Osteocyte (in vitro differentiated cells): ENCODE results near the gene LRIG1. TPM values are rescaled to one million over a fixed set of nuclear protein-coding genes. Genes with fewer than 3 reads are reported as not detected.

Source experiments
- DNase-seq: peaks from one replicate; pipeline ENCODE4 v3.0.0; 2021; ENCODE audit warnings: mixed read lengths; ENCODE audit not compliant: unreplicated experiment; ENCODE audit errors: extremely low spot score
- H3K27ac Mint-ChIP-seq: one replicate; pipeline ENCODE4 v1.8.0; 2021; ENCODE audit warnings: mild to moderate bottlenecking, mixed read lengths; ENCODE audit not compliant: unreplicated experiment
- H3K27me3 Mint-ChIP-seq: one replicate; pipeline ENCODE4 v1.8.0; 2021; ENCODE audit warnings: mixed read lengths; ENCODE audit not compliant: unreplicated experiment
- H3K36me3 Mint-ChIP-seq: one replicate; pipeline ENCODE4 v1.8.0; 2021; ENCODE audit warnings: mixed read lengths; ENCODE audit not compliant: unreplicated experiment
- H3K4me1 Mint-ChIP-seq: one replicate; pipeline ENCODE4 v1.8.0; 2021; ENCODE audit warnings: mixed read lengths; ENCODE audit not compliant: unreplicated experiment
- H3K4me3 Mint-ChIP-seq: one replicate; pipeline ENCODE4 v1.8.0; 2021; ENCODE audit warnings: mild to moderate bottlenecking, moderate library complexity, mixed read lengths; ENCODE audit not compliant: unreplicated experiment
- H3K9me3 Mint-ChIP-seq: one replicate; pipeline ENCODE4 v1.8.0; 2021; ENCODE audit warnings: mixed read lengths; ENCODE audit not compliant: unreplicated experiment
- total RNA-seq: library from RNA; stranded (reverse); gene quantifications from 2 replicates; pipeline ENCODE4 v1.2.1, GENCODE V29; 2021
- TF ChIP-seq, protein P1 (sequence below): fragments of 200-600 bp; sonication (generic); IDR thresholded peaks from 2 replicates; pipeline ENCODE4 v1.5.0; 2021; ENCODE audit warnings: antibody characterized with exemption, mild to moderate bottlenecking, moderate library complexity

Gene LRIG1
- total RNA-seq, 1 donor from 2014 or later = 60.8 TPM

DNA sequence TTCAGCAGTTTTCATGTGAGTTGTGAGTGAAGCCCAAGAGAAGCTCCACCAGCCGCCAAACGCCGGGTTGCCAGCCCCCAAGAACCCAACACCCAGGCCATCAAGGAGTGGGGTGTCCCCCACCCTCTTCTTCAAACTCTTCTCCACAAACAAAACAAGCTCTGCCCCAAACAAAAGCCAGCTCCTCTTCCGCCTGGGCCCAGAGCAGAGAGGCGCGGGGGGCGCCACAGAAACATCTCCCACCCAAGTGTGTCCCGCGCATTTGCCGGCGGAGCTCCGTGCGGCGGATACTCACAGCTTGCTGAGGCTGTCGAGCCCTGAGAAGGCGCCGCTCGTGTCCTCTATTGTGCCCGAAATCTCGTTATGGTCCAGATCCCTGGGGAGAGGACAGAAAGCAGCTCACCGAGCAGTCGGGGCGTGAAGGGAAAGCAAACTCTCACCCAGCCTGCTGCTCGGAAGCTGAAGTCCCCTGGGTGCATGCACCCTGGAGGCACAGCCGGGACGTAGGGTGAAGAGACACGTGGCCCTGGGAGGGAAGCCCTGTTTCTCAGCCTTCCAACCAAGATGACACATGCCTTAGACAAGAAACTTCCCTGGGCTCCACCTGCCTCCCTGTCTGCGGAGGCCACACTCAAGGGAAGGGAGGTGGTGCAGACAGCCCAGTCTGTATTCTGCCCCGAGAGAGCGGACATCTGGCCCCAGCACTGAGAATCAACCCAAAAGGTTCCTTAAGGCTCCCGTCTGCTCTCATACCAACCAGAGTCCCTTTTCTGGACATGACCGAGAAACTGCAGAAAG lies 95.7 kb downstream of the LRIG1 start:
- Mint-ChIP-seq H3K27me3 (no peaks in the 10 kb centered on the region), H3K27ac (peak overlapping the region; percentile 18), H3K4me1 (peaks cover 74% of the 10 kb centered on the region), H3K4me3 (no peak overlapping the region), H3K36me3 (peaks cover 35% of the 10 kb centered on the region), H3K9me3 (no peaks in the 10 kb centered on the region)
- TF ChIP-seq, protein P1, sequence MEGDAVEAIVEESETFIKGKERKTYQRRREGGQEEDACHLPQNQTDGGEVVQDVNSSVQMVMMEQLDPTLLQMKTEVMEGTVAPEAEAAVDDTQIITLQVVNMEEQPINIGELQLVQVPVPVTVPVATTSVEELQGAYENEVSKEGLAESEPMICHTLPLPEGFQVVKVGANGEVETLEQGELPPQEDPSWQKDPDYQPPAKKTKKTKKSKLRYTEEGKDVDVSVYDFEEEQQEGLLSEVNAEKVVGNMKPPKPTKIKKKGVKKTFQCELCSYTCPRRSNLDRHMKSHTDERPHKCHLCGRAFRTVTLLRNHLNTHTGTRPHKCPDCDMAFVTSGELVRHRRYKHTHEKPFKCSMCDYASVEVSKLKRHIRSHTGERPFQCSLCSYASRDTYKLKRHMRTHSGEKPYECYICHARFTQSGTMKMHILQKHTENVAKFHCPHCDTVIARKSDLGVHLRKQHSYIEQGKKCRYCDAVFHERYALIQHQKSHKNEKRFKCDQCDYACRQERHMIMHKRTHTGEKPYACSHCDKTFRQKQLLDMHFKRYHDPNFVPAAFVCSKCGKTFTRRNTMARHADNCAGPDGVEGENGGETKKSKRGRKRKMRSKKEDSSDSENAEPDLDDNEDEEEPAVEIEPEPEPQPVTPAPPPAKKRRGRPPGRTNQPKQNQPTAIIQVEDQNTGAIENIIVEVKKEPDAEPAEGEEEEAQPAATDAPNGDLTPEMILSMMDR = no peak
- no peak for DNase-seq

DNA sequence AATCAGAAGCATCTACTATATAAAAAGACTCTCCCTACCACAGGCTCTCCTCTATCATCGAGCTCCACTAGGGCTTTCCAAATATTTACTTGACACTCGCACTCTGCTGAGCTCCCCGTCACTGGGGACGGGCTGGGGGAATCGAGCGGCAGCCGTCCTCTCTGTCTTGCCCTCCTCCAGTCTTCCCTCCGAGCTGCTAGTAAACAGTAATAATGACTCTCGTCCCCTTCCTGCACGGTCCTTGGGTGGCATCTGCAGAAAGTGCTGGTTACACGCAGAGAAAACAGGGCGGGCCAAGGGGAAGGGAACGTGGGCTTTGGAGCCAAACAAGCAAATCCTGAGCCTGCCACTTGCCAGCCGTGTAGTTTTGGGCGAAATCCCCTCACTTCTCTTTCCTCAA lies 96.6 kb downstream of the LRIG1 start:
- Mint-ChIP-seq H3K9me3 (no peaks in the 10 kb centered on the region), H3K36me3 (peaks cover 31% of the 10 kb centered on the region), H3K27me3 (no peaks in the 10 kb centered on the region), H3K4me1 (peaks cover 78% of the 10 kb centered on the region), H3K27ac (no peak overlapping the region), H3K4me3 (no peak overlapping the region)
- DNase-seq = no peak
- TF ChIP-seq, protein P1 = no peak

DNA sequence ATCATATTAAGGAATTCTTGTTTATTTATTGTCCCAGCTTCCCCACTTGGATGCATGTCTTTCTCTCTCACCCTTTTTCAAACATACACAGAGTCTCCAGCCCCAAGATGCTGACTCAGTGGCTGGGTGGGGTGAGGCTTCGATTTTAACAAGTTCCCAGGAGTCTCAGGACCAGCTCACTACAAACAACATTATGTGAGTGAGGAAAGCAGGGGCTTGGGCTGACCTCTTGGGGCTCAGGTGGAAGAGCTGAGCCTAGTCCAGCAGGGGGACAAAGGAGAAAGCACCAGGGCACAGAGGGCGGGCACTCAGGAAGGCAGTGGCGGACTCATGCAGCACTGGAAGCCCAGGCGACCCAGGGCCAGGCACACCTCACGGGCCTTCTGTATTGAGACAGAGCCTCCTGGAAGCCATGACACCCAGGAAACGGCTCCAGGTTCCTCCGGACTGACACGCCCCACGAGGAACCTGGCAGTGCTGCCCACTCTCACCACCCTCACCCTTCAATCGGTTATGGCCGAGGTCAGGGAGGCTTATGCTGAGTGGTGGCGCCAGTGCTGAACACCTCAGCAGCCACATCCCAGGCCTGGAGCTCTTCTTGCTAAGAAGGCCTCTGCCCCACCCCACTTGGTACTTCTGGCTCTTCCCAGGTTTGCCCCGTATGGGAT lies 97.4 kb downstream of the LRIG1 start:
- peaks cover 30% of the 10 kb centered on the region for H3K36me3 Mint-ChIP-seq
- H3K27me3 Mint-ChIP-seq = no peaks in the 10 kb centered on the region
- no peak for DNase-seq
- peak overlapping the region; percentile 70 for H3K27ac Mint-ChIP-seq
- H3K4me3 Mint-ChIP-seq = no peak overlapping the region
- no peaks in the 10 kb centered on the region for H3K9me3 Mint-ChIP-seq
- TF ChIP-seq, protein P1 = no peak
- H3K4me1 Mint-ChIP-seq = peaks cover 79% of the 10 kb centered on the region

DNA sequence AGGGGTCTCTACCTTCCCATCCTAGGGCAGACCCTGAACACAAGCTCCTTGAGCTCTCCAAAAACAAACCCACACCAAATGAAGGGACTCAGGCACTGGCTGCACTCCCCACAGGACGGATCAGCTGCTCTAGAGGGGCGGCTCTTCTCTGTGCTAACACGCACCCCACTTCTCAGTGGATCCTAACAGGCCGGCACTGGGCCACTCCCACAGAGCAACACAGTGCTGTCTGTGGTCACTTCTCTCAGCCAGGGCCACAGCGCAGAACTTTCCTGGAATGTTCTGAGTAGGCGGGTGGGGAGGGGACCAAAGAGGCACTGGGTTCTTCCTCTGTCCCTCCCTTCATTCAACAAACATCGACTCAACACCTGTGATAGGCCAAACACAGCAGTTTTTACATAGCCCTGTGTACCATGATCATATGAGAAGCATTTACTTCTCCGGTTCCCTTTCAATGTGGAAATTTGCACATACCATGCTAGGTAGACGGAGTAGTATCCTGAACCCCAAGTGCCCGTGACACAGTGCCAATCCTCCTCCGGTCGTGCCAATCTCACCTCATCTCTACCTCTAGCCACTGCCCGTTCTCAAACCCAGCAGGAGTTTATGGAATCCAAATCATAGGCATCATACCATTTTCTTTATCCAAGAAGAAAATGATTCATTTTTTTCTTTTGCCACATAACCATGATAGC lies 98.1 kb downstream of the LRIG1 start:
- Mint-ChIP-seq H3K27ac (peak overlapping the region; percentile 76), H3K4me3 (no peak overlapping the region), H3K4me1 (peaks cover 83% of the 10 kb centered on the region)

More for the DNA sequence above, 98.1 kb downstream of the LRIG1 start:
- TF ChIP-seq, protein P1 = no peak
- H3K9me3 Mint-ChIP-seq = no peaks in the 10 kb centered on the region
- H3K27me3 Mint-ChIP-seq = no peaks in the 10 kb centered on the region
- no peak for DNase-seq
- H3K36me3 Mint-ChIP-seq = peaks cover 38% of the 10 kb centered on the region
